NCI-H2171 treated with DMSO at 0.1 percent for 48 hours (cell line): ENCODE results near the gene FRAS1.
A peak's percentile ranks its signal among the peaks of the same experiment; 100 is the strongest.
"Not testable (repeated sequence)": the region's sequence is repeated elsewhere in the genome, so short reads cannot be mapped to it uniquely, and the experiment has no call there.

Experiments used
- DNase-seq: peaks from one replicate; lab custom pipeline; 2025; lab: John Stamatoyannopoulos, UW

Gene FRAS1

DNA sequence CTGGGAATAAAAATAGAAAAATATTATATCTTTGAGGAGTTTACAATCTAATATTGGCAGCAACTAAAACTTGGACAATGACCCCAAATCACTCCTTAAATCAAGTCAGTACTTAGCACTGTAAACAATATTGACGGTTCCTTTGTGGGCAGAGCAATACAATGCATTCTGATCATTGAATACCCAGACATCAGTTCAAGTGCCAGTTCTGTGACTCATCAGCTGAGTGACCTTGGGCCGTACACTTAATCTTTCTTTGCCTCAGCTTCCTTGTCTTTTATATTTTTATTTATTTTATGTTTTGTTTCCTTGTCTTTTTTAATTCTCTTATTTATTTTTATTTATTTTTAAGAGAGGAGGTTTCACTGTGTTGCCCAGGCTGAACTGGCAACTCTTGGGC is 382.2 kb downstream of the FRAS1 start:
- DNase-seq, result no peak

DNA sequence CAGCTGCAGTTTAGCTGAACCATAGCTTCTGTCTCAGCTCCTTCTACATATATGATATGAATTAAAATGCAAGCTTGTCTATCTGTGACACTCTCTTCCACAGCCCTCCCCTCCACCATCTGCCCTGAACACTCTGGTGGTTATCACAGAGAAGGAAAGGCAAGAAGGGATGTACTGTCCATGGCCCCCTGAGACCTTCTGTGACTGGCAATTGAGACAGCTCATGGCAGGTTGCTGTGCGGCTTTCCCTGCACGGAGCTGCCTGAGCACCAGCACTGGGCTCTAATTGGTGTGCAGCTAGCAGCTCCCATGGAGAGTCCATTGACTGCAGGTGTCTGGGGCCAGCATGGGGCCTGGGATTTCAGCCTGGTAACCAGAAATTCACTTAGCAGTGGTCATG is 384.6 kb downstream of the FRAS1 start:
- DNase-seq, result peak; percentile 3

DNA sequence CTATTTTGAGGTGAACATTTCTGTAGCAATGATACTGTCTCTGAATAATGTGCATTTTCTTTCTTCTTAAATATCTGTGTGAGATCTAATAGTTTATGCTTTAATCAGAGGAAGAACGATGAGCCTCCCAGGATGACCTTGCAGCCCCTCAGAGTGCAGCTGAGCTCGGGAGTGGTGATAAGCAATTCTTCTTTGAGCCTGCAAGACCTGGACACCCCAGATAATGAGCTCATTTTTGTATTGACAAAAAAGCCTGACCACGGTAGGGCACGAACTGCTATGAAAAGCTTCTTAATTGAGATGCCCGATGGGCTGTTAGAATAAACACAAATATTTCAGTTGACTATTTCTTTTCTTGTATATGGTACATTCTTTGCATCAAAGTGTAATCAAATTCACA is 389.5 kb downstream of the FRAS1 start:
- no peak for DNase-seq

- no peak for DNase-seq
Measured at GRCh38 chr4:78451407-78451806, 394.3 kb downstream of the FRAS1 start.

GRCh38 chr4:78454016-78454415 is 396.9 kb downstream of the FRAS1 start:
- DNase-seq, result no peak

GRCh38 chr4:78457751-78458150 is 400.6 kb downstream of the FRAS1 start:
- DNase-seq, result no peak

- DNase-seq, result no peak
Measured at GRCh38 chr4:78459327-78459726, 402.2 kb downstream of the FRAS1 start.

- no peak for DNase-seq
Measured at GRCh38 chr4:78460368-78460767, 403.2 kb downstream of the FRAS1 start.

GRCh38 chr4:78464265-78464664 is 407.1 kb downstream of the FRAS1 start:
- DNase-seq, result no peak

DNA sequence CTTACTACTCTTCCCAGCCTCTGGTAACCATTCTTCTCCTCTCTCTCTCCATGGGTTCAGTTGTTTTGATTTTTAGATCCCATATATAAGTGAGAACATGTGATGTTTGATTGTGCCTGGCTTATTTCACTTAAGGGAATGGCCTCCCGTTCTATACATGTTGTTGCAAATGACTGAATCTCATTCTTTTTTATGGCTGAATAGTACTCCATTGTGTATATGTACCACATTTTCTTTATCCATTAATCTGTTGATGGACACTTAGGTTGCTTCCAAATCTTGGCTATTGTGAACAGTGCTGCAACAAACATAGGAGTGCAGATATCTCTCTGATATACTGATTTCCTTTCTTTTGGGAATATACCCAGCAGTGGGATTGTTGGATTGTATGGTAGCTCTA is 410.1 kb downstream of the FRAS1 start:
- DNase-seq, result not testable (repeated sequence)

- no peak for DNase-seq
Measured at GRCh38 chr4:78468272-78468671, 411.1 kb downstream of the FRAS1 start.

GRCh38 chr4:78476108-78476704 is 419.1 kb downstream of the FRAS1 start:
- no peak for DNase-seq

- no peak for DNase-seq
Measured at GRCh38 chr4:78477276-78477675, 420.2 kb downstream of the FRAS1 start.

DNA sequence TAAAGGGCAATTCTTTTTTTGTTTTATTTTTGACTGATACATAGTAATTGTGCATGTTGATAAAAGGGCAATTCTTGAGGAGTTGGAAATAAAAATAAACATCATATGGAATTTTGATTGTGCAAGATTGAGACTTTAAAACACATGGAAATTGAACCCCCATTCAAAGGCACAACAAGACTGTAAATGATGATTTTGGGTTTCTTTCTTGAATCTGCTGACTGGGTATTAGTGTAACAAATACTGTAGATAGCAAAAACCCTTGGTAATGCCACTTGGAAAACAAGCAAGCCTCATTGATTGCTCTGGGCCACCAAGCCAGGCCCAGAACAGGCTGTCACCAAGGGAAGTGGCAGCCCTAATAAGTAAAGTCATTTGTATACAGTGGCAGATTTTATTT is 421.4 kb downstream of the FRAS1 start:
- no peak for DNase-seq

GRCh38 chr4:78480286-78480685 is 423.2 kb downstream of the FRAS1 start:
- DNase-seq, result no peak

DNA sequence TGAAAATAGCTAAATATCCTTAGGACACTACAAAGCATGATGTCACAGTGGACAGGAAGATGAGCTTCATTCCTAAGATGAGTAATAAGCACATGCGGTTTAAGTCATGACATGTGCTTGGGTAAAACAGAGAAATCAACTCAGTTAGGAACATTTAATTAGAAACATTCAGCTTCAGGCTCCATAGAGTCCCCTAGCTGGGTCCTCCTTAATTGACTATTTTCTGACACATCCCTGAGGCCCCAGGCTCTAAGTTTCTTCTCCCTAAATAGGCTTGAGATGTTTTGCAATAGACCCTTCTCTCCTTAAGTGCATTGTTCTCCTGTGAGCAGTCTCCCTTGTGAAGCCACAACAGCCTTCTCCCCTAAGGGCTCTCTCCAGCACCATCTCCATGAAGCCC is 424.1 kb downstream of the FRAS1 start:
- DNase-seq, result no peak

GRCh38 chr4:78482281-78482680 is 425.2 kb downstream of the FRAS1 start:
- no peak for DNase-seq

- no peak for DNase-seq
Measured at GRCh38 chr4:78483811-78484210, 426.7 kb downstream of the FRAS1 start.

DNA sequence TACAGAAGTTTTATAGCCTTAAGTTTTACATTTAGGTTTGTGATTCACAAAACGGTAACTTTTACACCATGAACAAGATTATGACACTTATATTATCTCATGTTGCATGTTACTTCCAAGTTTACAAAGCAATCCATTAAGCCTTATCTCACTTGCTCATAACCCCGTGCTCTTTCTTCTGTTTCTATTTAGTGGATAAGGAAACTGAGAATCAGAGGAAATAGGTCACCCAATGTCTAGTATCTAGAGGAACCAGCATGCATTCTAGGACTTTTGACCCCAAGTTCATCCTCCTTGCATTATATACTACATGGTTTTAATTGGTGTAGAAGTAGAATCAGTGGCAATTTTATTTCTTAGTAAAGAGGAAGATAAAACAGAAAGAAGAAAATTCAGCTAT is 427.5 kb downstream of the FRAS1 start:
- DNase-seq, result no peak

- DNase-seq, result no peak
Measured at GRCh38 chr4:78493731-78494130, 436.6 kb downstream of the FRAS1 start.

- DNase-seq, result no peak
Measured at GRCh38 chr4:78496021-78496643, 439.0 kb downstream of the FRAS1 start.

DNA sequence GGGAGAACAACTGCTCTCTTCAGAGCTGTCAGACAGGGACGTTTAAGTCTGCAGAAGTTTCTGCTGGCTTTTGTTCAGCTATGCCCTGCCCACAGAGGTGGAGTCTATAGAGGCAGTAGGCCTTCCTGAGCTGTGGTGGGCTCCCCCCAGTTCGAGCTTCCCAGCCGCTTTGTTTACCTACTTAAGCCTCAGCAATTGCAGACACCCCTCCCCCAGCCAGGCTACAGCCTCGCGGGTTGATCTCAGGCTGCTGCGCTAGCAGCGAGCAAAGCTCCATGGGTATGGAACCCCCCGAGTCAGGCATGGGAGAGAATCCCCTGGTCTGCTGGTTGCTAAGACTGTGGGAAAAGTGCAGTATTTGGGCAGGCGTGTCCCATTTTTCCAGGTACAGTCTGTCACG is 449.1 kb downstream of the FRAS1 start:
- not testable (repeated sequence) for DNase-seq

DNA sequence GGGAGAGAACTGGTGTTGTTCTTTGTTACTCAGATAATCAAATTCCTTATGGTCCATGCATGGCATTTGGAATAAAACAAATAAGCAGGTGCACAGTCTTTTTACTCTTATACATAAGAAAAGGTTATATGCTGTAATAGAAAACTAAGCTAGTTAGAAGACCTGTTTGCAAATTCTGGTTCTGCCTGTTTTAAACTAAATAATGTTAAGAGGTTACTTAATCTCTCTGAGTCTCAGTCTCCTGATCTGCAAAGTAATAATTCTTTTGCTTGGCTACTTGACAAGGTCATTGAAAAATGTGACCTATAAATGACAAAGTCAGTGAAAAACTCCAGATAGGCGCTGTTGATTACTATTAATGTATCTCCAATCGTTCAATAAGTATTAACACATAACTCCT is 451.9 kb downstream of the FRAS1 start:
- DNase-seq, result no peak

DNA sequence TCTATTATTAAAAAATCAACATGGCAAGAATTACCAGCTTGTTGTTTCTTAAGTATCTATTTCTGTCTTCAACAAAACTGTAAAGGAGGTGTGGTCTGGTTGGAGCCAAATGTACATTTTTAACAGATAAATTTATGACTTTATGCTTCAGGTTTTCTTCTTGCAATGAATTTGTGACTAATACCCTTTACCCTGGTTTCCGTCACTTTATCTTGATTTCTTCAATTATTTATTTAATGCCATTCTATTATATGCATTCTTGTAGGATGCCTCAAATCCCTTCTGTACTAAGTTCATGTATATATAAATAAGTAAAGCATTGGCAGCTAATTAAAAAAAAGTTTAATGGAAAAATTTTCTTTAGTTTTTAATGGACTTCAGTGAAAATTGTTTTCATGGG is 453.0 kb downstream of the FRAS1 start:
- DNase-seq, result no peak
